ENCODE data around the gene ACSBG1.

Gene ACSBG1

GRCh38 chr15:78193731-78194567 is 40.4 kb downstream of the ACSBG1 start:
- TF ChIP-seq, protein P1, sequence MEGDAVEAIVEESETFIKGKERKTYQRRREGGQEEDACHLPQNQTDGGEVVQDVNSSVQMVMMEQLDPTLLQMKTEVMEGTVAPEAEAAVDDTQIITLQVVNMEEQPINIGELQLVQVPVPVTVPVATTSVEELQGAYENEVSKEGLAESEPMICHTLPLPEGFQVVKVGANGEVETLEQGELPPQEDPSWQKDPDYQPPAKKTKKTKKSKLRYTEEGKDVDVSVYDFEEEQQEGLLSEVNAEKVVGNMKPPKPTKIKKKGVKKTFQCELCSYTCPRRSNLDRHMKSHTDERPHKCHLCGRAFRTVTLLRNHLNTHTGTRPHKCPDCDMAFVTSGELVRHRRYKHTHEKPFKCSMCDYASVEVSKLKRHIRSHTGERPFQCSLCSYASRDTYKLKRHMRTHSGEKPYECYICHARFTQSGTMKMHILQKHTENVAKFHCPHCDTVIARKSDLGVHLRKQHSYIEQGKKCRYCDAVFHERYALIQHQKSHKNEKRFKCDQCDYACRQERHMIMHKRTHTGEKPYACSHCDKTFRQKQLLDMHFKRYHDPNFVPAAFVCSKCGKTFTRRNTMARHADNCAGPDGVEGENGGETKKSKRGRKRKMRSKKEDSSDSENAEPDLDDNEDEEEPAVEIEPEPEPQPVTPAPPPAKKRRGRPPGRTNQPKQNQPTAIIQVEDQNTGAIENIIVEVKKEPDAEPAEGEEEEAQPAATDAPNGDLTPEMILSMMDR (IDR thresholded peaks at IDR 0.05; ENCODE audit: extremely low read depth, missing control alignments), result no peak
- DNase-seq (ENCODE audit: low spot score), result no peak

- DNase-seq (ENCODE audit: low spot score), result no peak
- TF ChIP-seq, protein P1 (IDR thresholded peaks at IDR 0.05; ENCODE audit: extremely low read depth, missing control alignments), result no peak
Measured at GRCh38 chr15:78192826-78193594, 41.4 kb downstream of the ACSBG1 start.

- TF ChIP-seq, protein P1 (IDR thresholded peaks at IDR 0.05; ENCODE audit: extremely low read depth, missing control alignments), result no peak
- DNase-seq (ENCODE audit: low spot score), result no peak
Measured at GRCh38 chr15:78182821-78183220, 51.5 kb downstream of the ACSBG1 start.

DNA sequence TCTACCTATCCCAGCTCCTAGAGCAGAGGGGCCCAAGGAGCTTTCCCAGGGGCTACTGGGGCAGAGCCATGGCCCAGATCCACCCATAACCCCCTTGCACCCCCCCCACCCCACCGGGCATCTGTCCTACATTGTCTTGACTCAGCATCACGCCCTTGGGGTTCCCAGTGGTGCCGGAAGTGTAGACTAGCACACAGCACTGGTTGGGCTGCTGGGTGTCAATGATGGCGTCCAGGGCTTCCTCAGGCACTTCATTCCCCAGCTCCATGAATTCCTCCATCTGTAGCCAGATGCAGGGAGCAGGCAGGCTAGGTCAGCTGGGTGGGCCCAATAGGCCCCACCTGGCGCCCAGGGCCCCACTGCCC is 52.0 kb downstream of the ACSBG1 start:
- TF ChIP-seq, protein P1 (IDR thresholded peaks at IDR 0.05; ENCODE audit: extremely low read depth, missing control alignments), result no peak
- no peak for DNase-seq (ENCODE audit: low spot score)

GRCh38 chr15:78179906-78180305 is 54.5 kb downstream of the ACSBG1 start:
- TF ChIP-seq, protein P1 (IDR thresholded peaks at IDR 0.05; ENCODE audit: extremely low read depth, missing control alignments), result no peak
- no peak for DNase-seq (ENCODE audit: low spot score)

GRCh38 chr15:78179286-78179840 is 55.0 kb downstream of the ACSBG1 start:
- no peak for DNase-seq (ENCODE audit: low spot score)
- TF ChIP-seq, protein P1 (IDR thresholded peaks at IDR 0.05; ENCODE audit: extremely low read depth, missing control alignments), result no peak

- no peak for DNase-seq (ENCODE audit: low spot score)
- TF ChIP-seq, protein P1 (IDR thresholded peaks at IDR 0.05; ENCODE audit: extremely low read depth, missing control alignments), result no peak
Measured at GRCh38 chr15:78178064-78178463, 56.3 kb downstream of the ACSBG1 start.

All from GM20000 (cell line).